ENCODE measurements around the gene C19orf25.
"Not testable (repeated sequence)": the region's sequence is repeated elsewhere in the genome, so short reads cannot be mapped to it uniquely, and the experiment has no call there.

Gene C19orf25

GRCh38 chr19:1524287-1524971 is 45.4 kb upstream of the C19orf25 start:
- TF ChIP-seq CTCF (conservative IDR thresholded peaks at IDR 0.05; ENCODE audit: control insufficient read depth, insufficient read depth, low read depth, low read length), result no peak
- no peak overlapping the region for H3K4me3 ChIP-seq (ENCODE audit: control insufficient read depth, low read depth, low read length)
- DNase-seq (ENCODE audit: low read depth), result no peak

GRCh38 chr19:1523412-1524286 is 44.6 kb upstream of the C19orf25 start, which contains the start of gene PLK5:
TSS of gene PLK5 (plus strand) at chr19:1524077. CDS start at chr19:1526997, 2,920 bp downstream.
- H3K4me3 ChIP-seq (ENCODE audit: control insufficient read depth, low read depth, low read length), result no peak within 1 kb of the TSS
- no peak for DNase-seq (ENCODE audit: low read depth)
- no peak for TF ChIP-seq CTCF (conservative IDR thresholded peaks at IDR 0.05; ENCODE audit: control insufficient read depth, insufficient read depth, low read depth, low read length)

GRCh38 chr19:1522838-1523237 is 43.8 kb upstream of the C19orf25 start:
- no peak for TF ChIP-seq CTCF (conservative IDR thresholded peaks at IDR 0.05; ENCODE audit: control insufficient read depth, insufficient read depth, low read depth, low read length)
- H3K4me3 ChIP-seq (ENCODE audit: control insufficient read depth, low read depth, low read length), result no peak overlapping the region
- DNase-seq (ENCODE audit: low read depth), result no peak

GRCh38 chr19:1522061-1522460 is 43.0 kb upstream of the C19orf25 start:
- no peak for TF ChIP-seq CTCF (conservative IDR thresholded peaks at IDR 0.05; ENCODE audit: control insufficient read depth, insufficient read depth, low read depth, low read length)
- no peak for DNase-seq (ENCODE audit: low read depth)
- H3K4me3 ChIP-seq (ENCODE audit: control insufficient read depth, low read depth, low read length), result no peak overlapping the region

GRCh38 chr19:1521636-1522035 is 42.6 kb upstream of the C19orf25 start:
- no peak for DNase-seq (ENCODE audit: low read depth)
- no peak for TF ChIP-seq CTCF (conservative IDR thresholded peaks at IDR 0.05; ENCODE audit: control insufficient read depth, insufficient read depth, low read depth, low read length)
- no peak overlapping the region for H3K4me3 ChIP-seq (ENCODE audit: control insufficient read depth, low read depth, low read length)

- no peak for TF ChIP-seq CTCF (conservative IDR thresholded peaks at IDR 0.05; ENCODE audit: control insufficient read depth, insufficient read depth, low read depth, low read length)
- DNase-seq (ENCODE audit: low read depth), result no peak
- no peak overlapping the region for H3K4me3 ChIP-seq (ENCODE audit: control insufficient read depth, low read depth, low read length)
Measured at GRCh38 chr19:1520203-1520780, 41.3 kb upstream of the C19orf25 start.

- H3K4me3 ChIP-seq (ENCODE audit: control insufficient read depth, low read depth, low read length); DNase-seq (ENCODE audit: low read depth): not testable (repeated sequence)
Measured at GRCh38 chr19:1519802-1520201, 40.8 kb upstream of the C19orf25 start.
